Measurements from ENCODE around the gene C3orf85. TPM values are rescaled to one million over a fixed set of nuclear protein-coding genes. Genes with fewer than 3 reads are reported as not detected.

Gene C3orf85
- total RNA-seq, 1 experiment from 2014 or later, result not detected

DNA sequence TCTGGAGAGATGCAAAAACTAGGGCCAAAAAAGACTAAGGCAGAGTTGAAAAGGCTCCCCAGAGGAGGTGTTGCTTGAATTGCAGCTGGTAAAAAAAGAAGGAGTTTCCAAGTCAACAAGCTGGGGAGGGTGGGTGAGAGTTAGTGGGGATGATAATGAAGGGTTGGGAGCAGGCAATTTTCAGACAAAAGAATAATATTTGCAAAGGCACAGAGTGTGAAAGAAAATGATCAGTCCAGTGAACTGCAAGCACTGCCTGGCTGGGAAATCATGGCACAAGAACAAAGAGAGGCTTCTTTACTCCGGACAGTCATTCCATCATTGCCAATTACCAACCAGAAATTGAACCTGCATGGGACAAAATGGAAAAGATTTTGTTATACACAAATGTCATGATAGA is 42.2 kb downstream of the C3orf85 start:
- no peaks in the 10 kb centered on the region for H3K4me1 Mint-ChIP-seq (ENCODE audit: insufficient read depth, unreplicated experiment)
- no peaks in the 10 kb centered on the region for H3K36me3 Mint-ChIP-seq (ENCODE audit: insufficient read depth, unreplicated experiment)
- H3K4me3 Mint-ChIP-seq (ENCODE audit: unreplicated experiment), result no peak overlapping the region
- no peak overlapping the region for H3K27ac Mint-ChIP-seq (ENCODE audit: low read depth, unreplicated experiment)
- intact Hi-C loops (cut with micrococcal nuclease), result no loop called here
- BruUV-seq (replicated peaks), result no TSS peak
- TF ChIP-seq, protein P1, sequence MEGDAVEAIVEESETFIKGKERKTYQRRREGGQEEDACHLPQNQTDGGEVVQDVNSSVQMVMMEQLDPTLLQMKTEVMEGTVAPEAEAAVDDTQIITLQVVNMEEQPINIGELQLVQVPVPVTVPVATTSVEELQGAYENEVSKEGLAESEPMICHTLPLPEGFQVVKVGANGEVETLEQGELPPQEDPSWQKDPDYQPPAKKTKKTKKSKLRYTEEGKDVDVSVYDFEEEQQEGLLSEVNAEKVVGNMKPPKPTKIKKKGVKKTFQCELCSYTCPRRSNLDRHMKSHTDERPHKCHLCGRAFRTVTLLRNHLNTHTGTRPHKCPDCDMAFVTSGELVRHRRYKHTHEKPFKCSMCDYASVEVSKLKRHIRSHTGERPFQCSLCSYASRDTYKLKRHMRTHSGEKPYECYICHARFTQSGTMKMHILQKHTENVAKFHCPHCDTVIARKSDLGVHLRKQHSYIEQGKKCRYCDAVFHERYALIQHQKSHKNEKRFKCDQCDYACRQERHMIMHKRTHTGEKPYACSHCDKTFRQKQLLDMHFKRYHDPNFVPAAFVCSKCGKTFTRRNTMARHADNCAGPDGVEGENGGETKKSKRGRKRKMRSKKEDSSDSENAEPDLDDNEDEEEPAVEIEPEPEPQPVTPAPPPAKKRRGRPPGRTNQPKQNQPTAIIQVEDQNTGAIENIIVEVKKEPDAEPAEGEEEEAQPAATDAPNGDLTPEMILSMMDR (IDR thresholded peaks at IDR 0.05; ENCODE audit: unreplicated experiment), result no peak
- POLR2A ChIA-PET, result no interaction called here
- peaks cover 8% of the 10 kb centered on the region for H3K9me3 Mint-ChIP-seq (ENCODE audit: unreplicated experiment)
- H3K27me3 Mint-ChIP-seq (ENCODE audit: insufficient read depth, unreplicated experiment), result no peaks in the 10 kb centered on the region
- CTCF ChIA-PET, result interaction anchor here (0.9 kb wide), 1 partner anchor 155 kb away, joined by 3 read pairs; no protein-coding TSS in a partner anchor
- DNase-seq (ENCODE audit: unreplicated experiment), result no peak

DNA sequence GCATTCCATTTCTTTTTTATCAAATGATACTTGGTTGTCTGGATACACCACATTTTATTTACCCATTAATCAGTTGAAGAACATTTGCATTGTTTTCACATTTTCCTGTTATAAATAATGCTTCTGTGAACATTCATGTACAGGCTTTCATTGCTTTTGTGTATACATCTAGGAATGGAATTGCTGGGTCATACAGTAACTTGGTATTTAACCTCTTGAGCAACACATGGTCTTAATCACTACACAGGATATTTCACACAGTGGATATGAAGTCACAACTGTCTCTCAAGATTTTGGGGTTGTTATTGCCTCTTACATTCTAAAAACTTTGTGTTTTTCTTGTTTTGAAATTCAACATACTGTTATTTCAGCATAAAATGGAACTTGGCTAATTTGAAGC is 48.2 kb downstream of the C3orf85 start:
- intact Hi-C loops (cut with micrococcal nuclease), result no loop called here
- Mint-ChIP-seq H3K4me1 (ENCODE audit: insufficient read depth, unreplicated experiment) (no peaks in the 10 kb centered on the region), H3K4me3 (ENCODE audit: unreplicated experiment) (no peak overlapping the region), H3K27me3 (ENCODE audit: insufficient read depth, unreplicated experiment) (no peaks in the 10 kb centered on the region), H3K27ac (ENCODE audit: low read depth, unreplicated experiment) (no peak overlapping the region), H3K36me3 (ENCODE audit: insufficient read depth, unreplicated experiment) (no peaks in the 10 kb centered on the region), H3K9me3 (ENCODE audit: unreplicated experiment) (peaks cover 14% of the 10 kb centered on the region)
- no TSS peak for BruUV-seq (replicated peaks)
- TF ChIP-seq, protein P1 (IDR thresholded peaks at IDR 0.05; ENCODE audit: unreplicated experiment), result no peak
- POLR2A ChIA-PET, result interaction anchor here (1.1 kb wide), 1 partner anchor 10 kb away, joined by 3 read pairs; no protein-coding TSS in a partner anchor
- peak; percentile 8 for DNase-seq (ENCODE audit: unreplicated experiment)
- CTCF ChIA-PET, result interaction anchor here (0.6 kb wide), 2 partner anchors 12 to 75 kb away, joined by 3 to 4 read pairs; no protein-coding TSS in a partner anchor

DNA sequence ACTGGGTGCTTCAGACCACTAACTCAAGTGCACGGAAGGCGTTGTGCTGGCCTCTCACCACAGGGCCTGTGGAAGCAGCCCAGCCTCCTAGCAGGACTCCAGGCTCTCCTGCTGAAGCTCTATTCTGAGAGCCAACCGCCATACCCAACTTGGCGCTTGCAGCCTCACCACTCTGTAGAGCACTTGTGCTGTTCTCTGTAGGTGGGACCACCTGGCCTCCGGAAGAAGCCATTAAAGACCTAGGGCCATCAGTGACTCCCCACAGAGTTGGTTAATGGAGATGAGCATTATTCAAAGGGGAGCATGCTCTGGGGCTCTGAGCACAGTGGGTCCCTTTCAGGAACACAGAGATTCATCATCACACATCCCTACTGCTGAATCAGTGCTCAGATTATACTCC is 50.9 kb downstream of the C3orf85 start:
- POLR2A ChIA-PET, result no interaction called here
- no peak for DNase-seq (ENCODE audit: unreplicated experiment)
- H3K36me3 Mint-ChIP-seq (ENCODE audit: insufficient read depth, unreplicated experiment), result no peaks in the 10 kb centered on the region
- H3K4me1 Mint-ChIP-seq (ENCODE audit: insufficient read depth, unreplicated experiment), result no peaks in the 10 kb centered on the region
- CTCF ChIA-PET, result no interaction called here
- intact Hi-C loops (cut with micrococcal nuclease), result no loop called here
- no peak overlapping the region for H3K4me3 Mint-ChIP-seq (ENCODE audit: unreplicated experiment)
- TF ChIP-seq, protein P1 (IDR thresholded peaks at IDR 0.05; ENCODE audit: unreplicated experiment), result no peak
- no peak overlapping the region for H3K27ac Mint-ChIP-seq (ENCODE audit: low read depth, unreplicated experiment)
- peaks cover 5% of the 10 kb centered on the region for H3K9me3 Mint-ChIP-seq (ENCODE audit: unreplicated experiment)
- no TSS peak for BruUV-seq (replicated peaks)
- no peaks in the 10 kb centered on the region for H3K27me3 Mint-ChIP-seq (ENCODE audit: insufficient read depth, unreplicated experiment)

DNA sequence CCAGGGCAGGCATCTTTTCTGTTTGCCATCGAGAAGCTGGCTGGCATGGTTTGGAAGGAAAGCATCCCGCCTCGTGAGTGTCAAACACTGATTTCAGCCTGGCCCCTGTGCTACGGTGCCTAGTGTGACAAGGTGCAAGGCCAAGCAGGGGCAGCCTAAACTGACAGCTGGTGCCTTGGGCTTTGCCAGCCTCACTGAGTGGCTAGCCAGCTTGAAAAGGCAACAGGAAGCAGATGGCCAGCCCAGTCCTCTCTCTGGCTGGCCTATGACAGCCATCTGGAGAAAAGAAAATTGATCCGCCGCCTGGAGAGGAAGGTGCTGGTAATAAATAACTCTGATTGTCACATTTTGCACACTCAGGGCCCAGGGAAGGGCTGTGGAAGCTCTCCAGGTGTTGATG is 52.2 kb downstream of the C3orf85 start:
- Mint-ChIP-seq H3K9me3 (ENCODE audit: unreplicated experiment) (peaks cover 5% of the 10 kb centered on the region), H3K36me3 (ENCODE audit: insufficient read depth, unreplicated experiment) (no peaks in the 10 kb centered on the region), H3K4me1 (ENCODE audit: insufficient read depth, unreplicated experiment) (no peaks in the 10 kb centered on the region), H3K27ac (ENCODE audit: low read depth, unreplicated experiment) (no peak overlapping the region), H3K27me3 (ENCODE audit: insufficient read depth, unreplicated experiment) (no peaks in the 10 kb centered on the region), H3K4me3 (ENCODE audit: unreplicated experiment) (no peak overlapping the region)
- no TSS peak for BruUV-seq (replicated peaks)
- TF ChIP-seq, protein P1 (IDR thresholded peaks at IDR 0.05; ENCODE audit: unreplicated experiment), result no peak
- intact Hi-C loops (cut with micrococcal nuclease), result no loop called here
- CTCF ChIA-PET, result interaction anchor here (0.6 kb wide), 1 partner anchor 981 kb away, joined by 3 read pairs; no protein-coding TSS in a partner anchor
- DNase-seq (ENCODE audit: unreplicated experiment), result no peak
- POLR2A ChIA-PET, result no interaction called here
